GM23338 (cell line): ENCODE data around the gene DNAJC7. TPM values are rescaled to one million over a fixed set of nuclear protein-coding genes. Genes with fewer than 3 reads are reported as not detected.

ENCODE experiments used
- ATAC-seq: fragments of 200-7000 bp; cut with Tn5 transposase; 3 replicates; pipeline ENCODE4 v1.9.1; 2020
- DNase-seq: peaks from one replicate; pipeline ENCODE4 v3.0.0-alpha.2; 2015; ENCODE audit warnings: low spot score
- H2AFZ ChIP-seq: fragments of 200-600 bp; sonication (generic); 2 replicates; pipeline ENCODE4 v1.8.0; 2016; ENCODE audit warnings: antibody characterized with exemption, mild to moderate bottlenecking, moderate library complexity
- H3F3A ChIP-seq: fragments of 200-600 bp; sonication (generic); replicated peaks from 2 replicates; pipeline ENCODE4 v1.8.0; 2017; ENCODE audit warnings: antibody characterized with exemption, mixed run types, low read depth
- H3K27ac ChIP-seq: fragments of 200-600 bp; sonication (generic); 2 replicates; pipeline ENCODE4 v1.6.1; 2016; ENCODE audit warnings: low read depth
- H3K27me3 ChIP-seq: fragments of 200-600 bp; sonication (generic); 2 replicates; pipeline ENCODE4 v1.8.0; 2016; ENCODE audit warnings: mild to moderate bottlenecking, mixed run types, moderate library complexity; ENCODE audit not compliant: insufficient read depth
- H3K36me3 ChIP-seq: fragments of 200-600 bp; sonication (generic); 2 replicates; pipeline ENCODE4 v1.8.0; 2016; ENCODE audit warnings: mild to moderate bottlenecking; ENCODE audit not compliant: insufficient read depth
- H3K4me1 ChIP-seq: fragments of 200-600 bp; sonication (generic); 2 replicates; pipeline ENCODE4 v1.8.0; 2016; ENCODE audit warnings: mild to moderate bottlenecking, moderate library complexity; ENCODE audit not compliant: insufficient read depth
- H3K4me2 ChIP-seq: fragments of 200-600 bp; sonication (generic); 2 replicates; pipeline ENCODE4 v1.7.1; 2017; ENCODE audit warnings: mixed run types
- H3K4me3 ChIP-seq: fragments of 200-600 bp; sonication (generic); 2 replicates; pipeline ENCODE4 v1.6.1; 2016; ENCODE audit warnings: mixed run types
- H3K79me2 ChIP-seq: fragments of 200-600 bp; sonication (generic); replicated peaks from 2 replicates; pipeline ENCODE4 v1.8.0; 2017; ENCODE audit warnings: mild to moderate bottlenecking; ENCODE audit not compliant: insufficient read depth
- H3K9me2 ChIP-seq: fragments of 200-600 bp; sonication (generic); 2 replicates; pipeline ENCODE4 v1.8.0; 2017; ENCODE audit not compliant: insufficient read depth
- H4K20me1 ChIP-seq: fragments of 200-600 bp; sonication (generic); replicated peaks from 2 replicates; pipeline ENCODE4 v1.8.0; 2017; ENCODE audit warnings: mild to moderate bottlenecking; ENCODE audit not compliant: insufficient read depth
- H3K27ac Mint-ChIP-seq: 2 replicates; pipeline ENCODE4 v1.8.0; 2020; ENCODE audit warnings: inconsistent platforms, mild to moderate bottlenecking, moderate library complexity, mixed read lengths
- H3K27me3 Mint-ChIP-seq: 3 replicates; pipeline ENCODE4 v1.8.0; 2022; ENCODE audit warnings: low read depth, mild to moderate bottlenecking, moderate library complexity, mixed read lengths, inconsistent platforms; ENCODE audit not compliant: insufficient read depth, poor library complexity
- H3K36me3 Mint-ChIP-seq: 3 replicates; pipeline ENCODE4 v1.8.0; 2021; ENCODE audit warnings: low read depth, mild to moderate bottlenecking, inconsistent platforms, moderate library complexity, mixed read lengths
- H3K4me1 Mint-ChIP-seq: 3 replicates; pipeline ENCODE4 v1.8.0; 2020; ENCODE audit warnings: mild to moderate bottlenecking, inconsistent platforms, mixed read lengths
- H3K4me3 Mint-ChIP-seq: 3 replicates; pipeline ENCODE4 v1.8.0; 2021; ENCODE audit warnings: moderate library complexity, mild to moderate bottlenecking, inconsistent platforms, mixed read lengths
- H3K9me3 Mint-ChIP-seq: 3 replicates; pipeline ENCODE4 v1.8.0; 2020; ENCODE audit warnings: moderate library complexity, mild to moderate bottlenecking, inconsistent platforms, mixed read lengths
- CREB1 ChIP-seq: fragments of 250-450 bp; sonication (Bioruptor Pico); IDR thresholded peaks from 2 replicates; pipeline ENCODE4 v1.5.0; 2020; ENCODE audit warnings: low read depth, mild to moderate bottlenecking, moderate library complexity
- CTCF ChIP-seq, 2 experiments: fragments of 200-600 bp in 1 of 2; sonication (generic) in 1 of 2; conservative IDR thresholded peaks; 2 replicates each; pipeline versions ENCODE4 v1.5.1 to v1.6.1; 2016 to 2017; ENCODE audit warnings: antibody characterized with exemption in 2 of 2, low read depth in 2 of 2, mild to moderate bottlenecking in 2 of 2, moderate library complexity in 1 of 2
- ETS1 ChIP-seq: IDR thresholded peaks from 2 replicates; pipeline ENCODE4 v1.6.1; 2016; ENCODE audit warnings: antibody characterized with exemption
- EZH2 ChIP-seq: fragments of 200-600 bp; sonication (generic); IDR thresholded peaks from one replicate; pipeline ENCODE4 v1.8.0; 2017; ENCODE audit warnings: antibody characterized with exemption, mild to moderate bottlenecking, low read depth; ENCODE audit not compliant: unreplicated experiment
- EZH2phosphoT487 ChIP-seq: fragments of 200-600 bp; sonication (generic); IDR thresholded peaks from one replicate; pipeline ENCODE4 v1.8.1; 2018; ENCODE audit warnings: antibody characterized with exemption; ENCODE audit not compliant: unreplicated experiment
- JUNB ChIP-seq: IDR thresholded peaks from one replicate; pipeline ENCODE4 v1.6.1; 2016; ENCODE audit warnings: antibody characterized with exemption; ENCODE audit not compliant: unreplicated experiment
- NANOG ChIP-seq: IDR thresholded peaks from 2 replicates; pipeline ENCODE4 v1.6.1; 2016; ENCODE audit warnings: antibody characterized with exemption, borderline replicate concordance
- POLR2AphosphoS5 ChIP-seq: IDR thresholded peaks from 2 replicates; pipeline ENCODE4 v1.6.1; 2016; ENCODE audit warnings: antibody characterized with exemption, low read depth
- REST ChIP-seq: IDR thresholded peaks from one replicate; pipeline ENCODE4 v1.6.1; 2018; ENCODE audit warnings: antibody characterized with exemption; ENCODE audit not compliant: unreplicated experiment
- ZNF114 ChIP-seq: fragments of 250-450 bp; sonication (Bioruptor Pico); IDR thresholded peaks from 2 replicates; pipeline ENCODE4 v1.5.0; 2020; ENCODE audit warnings: mild to moderate bottlenecking, moderate library complexity
- ZNF331 ChIP-seq: fragments of 250-450 bp; sonication (Bioruptor Pico); IDR thresholded peaks from 2 replicates; pipeline ENCODE4 v1.5.0; 2020; ENCODE audit warnings: low read depth, mild to moderate bottlenecking, moderate library complexity
- ZNF462 ChIP-seq: fragments of 250-450 bp; sonication (Bioruptor Pico); IDR thresholded peaks from 2 replicates; pipeline ENCODE4 v1.5.0; 2020; ENCODE audit warnings: mild to moderate bottlenecking, moderate library complexity
- polyA plus RNA-seq: library from polyadenylated mRNA; unstranded; fragments of >200 nt; fragmentation: Nextera tagmentation; extraction: Ambion mirVana; gene quantifications from 2 replicates; pipeline ENCODE4 v1.2.1, GENCODE V29; 2016
- total RNA-seq: library from RNA; depleted of rRNA; stranded (reverse); fragments of >200 nt; shearing (Covaris generic); gene quantifications from 2 replicates; pipeline ENCODE4 v1.2.3, GENCODE V29; 2014

DNAJC7 gene
- total and polyA plus RNA-seq, 2 experiments from 2014 or later = 139 to 141 TPM

GRCh38 chr17:42028791-42029127 is 11.5 kb upstream of the DNAJC7 start:
- Mint-ChIP-seq H3K27ac (no peak overlapping the region), H3K36me3 (peaks cover 12% of the 10 kb centered on the region; the same call in 2 of the 3 replicates), H3K4me3 (no peak overlapping the region), H3K27me3 (peaks cover 15% of the 10 kb centered on the region), H3K4me1 (peaks cover 25% of the 10 kb centered on the region), H3K9me3 (no peaks in the 10 kb centered on the region; the same call in 2 of the 3 replicates)
- Histone ChIP-seq H3K4me2 (no peak overlapping the region), H3K4me3 (no peak overlapping the region), H3K79me2 (no peaks in the 10 kb centered on the region), H3K4me1 (peaks cover 5% of the 10 kb centered on the region; the same call in 1 of the 2 replicates), H3F3A (peaks cover 10% of the 10 kb centered on the region; the same call in 1 of the 2 replicates), H3K27ac (no peak overlapping the region), H4K20me1 (no peaks in the 10 kb centered on the region; the same call in 1 of the 2 replicates), H3K9me2 (no peaks in the 10 kb centered on the region), H3K36me3 (no peaks in the 10 kb centered on the region), H3K27me3 (no peaks in the 10 kb centered on the region), H2AFZ (no peak overlapping the region; the same call in 1 of the 2 replicates)
- TF ChIP-seq POLR2AphosphoS5 = no peak
- no peak for TF ChIP-seq CREB1
- no peak for TF ChIP-seq CTCF (conservative IDR thresholded peaks at IDR 0.05; ENCODE audit: low read depth in 2 of 2)
- TF ChIP-seq REST = no peak
- no peak for TF ChIP-seq ETS1
- no peak for TF ChIP-seq ZNF114 (CRISPR knock-in tag)
- TF ChIP-seq NANOG = no peak
- no peak for TF ChIP-seq JUNB
- no peak for TF ChIP-seq ZNF331 (CRISPR knock-in tag)
- TF ChIP-seq ZNF462 (CRISPR knock-in tag) = no peak
- TF ChIP-seq EZH2phosphoT487 = no peak
- TF ChIP-seq EZH2 = no peak
- no peak for ATAC-seq
- DNase-seq = no peak
